Stimulated activated CD4-positive, alpha-beta T cell treated with anti-CD3 and anti-CD28 coated beads, TNF-alpha, amount 100 ng/mL, for 4 hours (primary cell): ENCODE measurements around the gene MAP3K21.

Experiments
- DNase-seq, 3 experiments: peaks; one replicate each; pipeline ENCODE4 v3.0.0-alpha.2; 2020; ENCODE audit warnings: low read depth in 3 of 3

Gene MAP3K21

GRCh38 chr1:233389169-233389568, 61.6 kb downstream of the MAP3K21 start:
- no peak for DNase-seq

GRCh38 chr1:233389893-233390292, 62.4 kb downstream of the MAP3K21 start:
- no peak for DNase-seq

- no peak for DNase-seq
These were observed 63.6 kb downstream of the MAP3K21 start for GRCh38 chr1:233390842-233391737.

- no peak for DNase-seq
These were observed 65.7 kb downstream of the MAP3K21 start for GRCh38 chr1:233393084-233393840.

- no peak for DNase-seq
These were observed 66.6 kb downstream of the MAP3K21 start for GRCh38 chr1:233393926-233394680.

GRCh38 chr1:233394860-233395717, 67.6 kb downstream of the MAP3K21 start:
- no peak for DNase-seq

GRCh38 chr1:233395863-233396646, 68.5 kb downstream of the MAP3K21 start:
- no peak for DNase-seq

GRCh38 chr1:233406339-233406960, 78.9 kb downstream of the MAP3K21 start:
- no peak for DNase-seq

- no peak for DNase-seq
These were observed 79.6 kb downstream of the MAP3K21 start for GRCh38 chr1:233406994-233407631.

- DNase-seq = no peak
These were observed 82.0 kb downstream of the MAP3K21 start for GRCh38 chr1:233409540-233409939.

- DNase-seq = no peak
These were observed 83.4 kb downstream of the MAP3K21 start for GRCh38 chr1:233410906-233411305.

- DNase-seq = no peak
These were observed 85.3 kb downstream of the MAP3K21 start for GRCh38 chr1:233412812-233413211.

GRCh38 chr1:233421293-233421692, 93.8 kb downstream of the MAP3K21 start:
- DNase-seq = no peak

GRCh38 chr1:233424779-233425178, 97.3 kb downstream of the MAP3K21 start:
- no peak for DNase-seq

- DNase-seq = no peak
These were observed 100.4 kb downstream of the MAP3K21 start for GRCh38 chr1:233427907-233428306.

- DNase-seq = no peak
These were observed 104.4 kb downstream of the MAP3K21 start for GRCh38 chr1:233431753-233432403.

- no peak for DNase-seq
These were observed 105.4 kb downstream of the MAP3K21 start for GRCh38 chr1:233432916-233433315.

- DNase-seq = no peak
These were observed 106.1 kb downstream of the MAP3K21 start for GRCh38 chr1:233433436-233434210.
